HEK293 (cell line): ENCODE measurements around the gene MARCHF10.
A peak's percentile ranks its signal among the peaks of the same experiment; 100 is the strongest.

Experiments used
- ELK4 ChIP-seq: IDR thresholded peaks from 2 replicates; pipeline ENCODE4 v1.6.1; 2011; ENCODE audit warnings: mild to moderate bottlenecking, low read depth, low read length, borderline replicate concordance
- HIC1 ChIP-seq: fragments of 450-650 bp; formaldehyde crosslinking; IDR thresholded peaks from 2 replicates; pipeline ENCODE4 v1.5.1; 2016; ENCODE audit warnings: missing biosample characterization, missing genetic modification characterization
- IKZF3 ChIP-seq: fragments of 450-650 bp; IDR thresholded peaks from 2 replicates; pipeline ENCODE4 v1.5.0; 2018; ENCODE audit warnings: missing biosample characterization, mild to moderate bottlenecking, missing genetic modification characterization, moderate library complexity
- KLF8 ChIP-seq: fragments of 450-650 bp; formaldehyde crosslinking; IDR thresholded peaks from 2 replicates; pipeline ENCODE4 v1.5.1; 2016; ENCODE audit warnings: missing biosample characterization, missing genetic modification characterization
- MEIS1 ChIP-seq: sonication (generic); formaldehyde crosslinking; IDR thresholded peaks from 2 replicates; pipeline ENCODE4 v1.8.1; 2022; ENCODE audit warnings: missing genetic modification reagents, mild to moderate bottlenecking, borderline replicate concordance
- MZF1 ChIP-seq: fragments of 450-650 bp; formaldehyde crosslinking; IDR thresholded peaks from 2 replicates; pipeline ENCODE4 v1.5.1; 2017; ENCODE audit warnings: missing biosample characterization, missing genetic modification characterization, borderline replicate concordance
- PRDM1 ChIP-seq: fragments of 450-650 bp; formaldehyde crosslinking; IDR thresholded peaks from 2 replicates; pipeline ENCODE4; 2016; ENCODE audit warnings: missing biosample characterization, missing genetic modification characterization
- SCRT1 ChIP-seq: fragments of 450-650 bp; formaldehyde crosslinking; IDR thresholded peaks from 2 replicates; pipeline ENCODE4 v1.5.1; 2016; ENCODE audit warnings: missing biosample characterization, missing genetic modification characterization, borderline replicate concordance
- SP2 ChIP-seq: fragments of 450-650 bp; formaldehyde crosslinking; IDR thresholded peaks from 2 replicates; pipeline ENCODE4 v1.5.1; 2016; ENCODE audit warnings: missing biosample characterization, missing genetic modification characterization
- SP7 ChIP-seq: fragments of 450-650 bp; formaldehyde crosslinking; IDR thresholded peaks from 2 replicates; pipeline ENCODE4 v1.5.1; 2016; ENCODE audit warnings: missing biosample characterization, missing genetic modification characterization
- ZNF148 ChIP-seq: fragments of 450-650 bp; formaldehyde crosslinking; IDR thresholded peaks from 2 replicates; pipeline ENCODE4 v1.5.0; 2017; ENCODE audit warnings: missing biosample characterization, missing genetic modification characterization, borderline replicate concordance
- ZNF16 ChIP-seq: fragments of 450-650 bp; formaldehyde crosslinking; IDR thresholded peaks from 2 replicates; pipeline ENCODE4 v1.5.1; 2016; ENCODE audit warnings: low read depth, missing biosample characterization, missing genetic modification characterization
- ZNF174 ChIP-seq: fragments of 450-650 bp; formaldehyde crosslinking; IDR thresholded peaks from 2 replicates; pipeline ENCODE4 v1.5.0; 2017; ENCODE audit warnings: missing biosample characterization, mild to moderate bottlenecking, missing genetic modification characterization
- ZNF214 ChIP-seq: fragments of 450-650 bp; formaldehyde crosslinking; IDR thresholded peaks from 2 replicates; pipeline ENCODE4 v1.5.1; 2017; ENCODE audit warnings: missing biosample characterization, mild to moderate bottlenecking, missing genetic modification characterization, borderline replicate concordance
- ZNF26 ChIP-seq: fragments of 450-650 bp; formaldehyde crosslinking; IDR thresholded peaks from 2 replicates; pipeline ENCODE4 v1.5.1; 2016; ENCODE audit warnings: missing biosample characterization, missing genetic modification characterization
- ZNF280D ChIP-seq: fragments of 450-650 bp; formaldehyde crosslinking; IDR thresholded peaks from 2 replicates; pipeline ENCODE4 v1.5.1; 2016; ENCODE audit warnings: missing biosample characterization, missing genetic modification characterization
- ZNF335 ChIP-seq: fragments of 450-650 bp; formaldehyde crosslinking; conservative IDR thresholded peaks from 2 replicates; pipeline ENCODE4 v1.5.1; 2016; ENCODE audit warnings: missing biosample characterization, missing genetic modification characterization
- ZNF473 ChIP-seq: fragments of 450-650 bp; formaldehyde crosslinking; IDR thresholded peaks from 2 replicates; pipeline ENCODE4 v1.5.1; 2017; ENCODE audit warnings: missing biosample characterization, missing genetic modification characterization
- ZNF610 ChIP-seq: fragments of 450-650 bp; formaldehyde crosslinking; IDR thresholded peaks from 2 replicates; pipeline ENCODE4 v1.5.1; 2016; ENCODE audit warnings: missing biosample characterization, missing genetic modification characterization, borderline replicate concordance
- ZNF658 ChIP-seq: fragments of 450-650 bp; formaldehyde crosslinking; IDR thresholded peaks from 2 replicates; pipeline ENCODE4; 2016; ENCODE audit warnings: missing biosample characterization, missing genetic modification characterization
- ZNF692 ChIP-seq: fragments of 450-650 bp; formaldehyde crosslinking; IDR thresholded peaks from 2 replicates; pipeline ENCODE4 v1.5.1; 2016; ENCODE audit warnings: missing biosample characterization, missing genetic modification characterization
- ZNF785 ChIP-seq: fragments of 450-650 bp; formaldehyde crosslinking; IDR thresholded peaks from 2 replicates; pipeline ENCODE4 v1.5.1; 2016; ENCODE audit warnings: missing biosample characterization, missing genetic modification characterization
- ZNF837 ChIP-seq: fragments of 450-650 bp; formaldehyde crosslinking; IDR thresholded peaks from 2 replicates; pipeline ENCODE4 v1.5.1; 2016; ENCODE audit warnings: missing biosample characterization, missing genetic modification characterization
- ZNF843 ChIP-seq: fragments of 450-650 bp; formaldehyde crosslinking; IDR thresholded peaks from 2 replicates; pipeline ENCODE4 v1.5.1; 2016; ENCODE audit warnings: missing biosample characterization, missing genetic modification characterization
- ZSCAN30 ChIP-seq: fragments of 450-650 bp; IDR thresholded peaks from 2 replicates; pipeline ENCODE4 v1.5.1; 2018; ENCODE audit warnings: missing biosample characterization, mild to moderate bottlenecking, missing genetic modification characterization, moderate library complexity
- ZXDB ChIP-seq: fragments of 450-650 bp; formaldehyde crosslinking; IDR thresholded peaks from 2 replicates; pipeline ENCODE4 v1.5.1; 2016; ENCODE audit warnings: missing biosample characterization, missing genetic modification characterization

Gene MARCHF10

GRCh38 chr17:62791767-62792446, 16.2 kb downstream of the MARCHF10 start (continued):
- TF ChIP-seq ZNF473 (tag by site-specific recombination) (no peak), ZNF280D (tag by site-specific recombination) (peak; percentile 52; the same call in 1 of the 2 replicates), IKZF3 (tag by site-specific recombination) (no peak), ZNF214 (tag by site-specific recombination) (no peak), ZNF692 (tag by site-specific recombination) (no peak), ZNF843 (tag by site-specific recombination) (no peak), ZNF16 (tag by site-specific recombination) (no peak), SCRT1 (tag by site-specific recombination) (no peak), MZF1 (tag by site-specific recombination) (peak; percentile 63; the same call in 1 of the 2 replicates), MEIS1 (no peak), SP2 (no peak), ZNF26 (tag by site-specific recombination) (no peak), ZSCAN30 (tag by site-specific recombination) (no peak), ZNF658 (tag by site-specific recombination) (no peak), ZNF148 (no peak), ZNF610 (tag by site-specific recombination) (no peak), ZNF335 (tag by site-specific recombination) (no peak), ELK4 (no peak), ZNF785 (no peak), ZNF837 (tag by site-specific recombination) (no peak), ZNF174 (tag by site-specific recombination) (no peak), KLF8 (tag by site-specific recombination) (peak; percentile 67; the same call in 1 of the 2 replicates), PRDM1 (peak; percentile 60; the same call in 1 of the 2 replicates), SP7 (peak; percentile 76), ZXDB (tag by site-specific recombination) (0 out of 2 replicates have a peak, but pooled peaks have one; percentile 19), HIC1 (tag by site-specific recombination) (peak; percentile 48; the same call in 1 of the 2 replicates)
